ENCODE measurements around the gene DPY19L2. TPM values are rescaled to one million over a fixed set of nuclear protein-coding genes. Genes with fewer than 3 reads are reported as not detected.
"Not testable (repeated sequence)": the region's sequence is repeated elsewhere in the genome, so short reads cannot be mapped to it uniquely, and the experiment has no call there.

The DPY19L2 gene
- total and polyA plus RNA-seq, 2 of the 4 experiments (the other 2 are of a cell fraction), result 0.90 to 1.6 TPM

DNA sequence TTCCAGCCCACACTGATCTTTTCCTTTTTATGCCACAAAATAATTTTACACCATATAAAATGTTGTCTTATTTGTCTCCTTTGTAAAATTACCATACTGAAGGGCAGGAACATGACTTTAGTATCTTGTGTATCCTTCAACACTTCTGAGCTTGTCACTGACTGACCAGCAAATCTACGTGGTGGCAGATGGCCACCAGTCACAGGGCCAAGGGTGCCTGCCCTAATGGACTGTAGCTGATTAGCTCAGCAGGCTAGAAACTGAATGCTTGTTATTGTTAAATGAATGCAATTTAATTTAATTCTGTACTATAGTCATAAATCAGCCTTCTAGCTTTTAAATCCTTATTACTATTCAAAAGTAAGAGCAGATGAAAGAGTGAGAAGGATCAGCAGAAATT is 85.0 kb downstream of the DPY19L2 start:
- H3K4ac ChIP-seq (ENCODE audit: low read depth, low read length); CTCF ChIA-PET; H3K79me1 ChIP-seq (ENCODE audit: low read depth in 1 of 2, low read length in 2 of 2); DNase-seq; H3K27ac ChIP-seq (ENCODE audit: insufficient read depth, low read length); ATAC-seq (ENCODE audit: low read depth); H2BK120ac ChIP-seq (ENCODE audit: low read depth, low read length); H3K18ac ChIP-seq (ENCODE audit: low read depth, low read length); H3K4me2 ChIP-seq (ENCODE audit: low read depth, low read length); H2BK20ac ChIP-seq (ENCODE audit: low read depth, low read length); POLR2A ChIA-PET (ENCODE audit: unreplicated experiment); H3K36me3 ChIP-seq (ENCODE audit: control insufficient read depth, insufficient read depth, low read length); H3K9me3 ChIP-seq (ENCODE audit: control insufficient read depth, insufficient read depth, low read length); H3K4me3 ChIP-seq (ENCODE audit: insufficient read depth, low read depth, low read length); H3K4me1 ChIP-seq (ENCODE audit: control insufficient read depth, insufficient read depth, low read length); H4K5ac ChIP-seq (ENCODE audit: low read depth, low read length); H3K14ac ChIP-seq (replicated peaks; ENCODE audit: low read depth, low read length); in situ Hi-C loops (cut with MboI; ENCODE audit: low sequenced_read_pairs); H4K20me1 ChIP-seq (ENCODE audit: insufficient read depth, low read length); H2BK5ac ChIP-seq (ENCODE audit: low read depth, low read length, poor library complexity, severe bottlenecking); H2BK15ac ChIP-seq (ENCODE audit: low read depth, low read length); H3K23ac ChIP-seq (ENCODE audit: low read depth, low read length); H2AFZ ChIP-seq (replicated peaks; ENCODE audit: low read length, poor library complexity); dilution Hi-C loops (cut with HindIII; ENCODE audit: low sequenced_read_pairs, unreplicated experiment); H2AK5ac ChIP-seq (ENCODE audit: low read depth, low read length); H2AK9ac ChIP-seq (replicated peaks; ENCODE audit: low read depth, low read length, poor library complexity); H3K56ac ChIP-seq (ENCODE audit: extremely low read depth, insufficient read depth, low read length); intact Hi-C loops (cut with micrococcal nuclease); H3K27me3 ChIP-seq (ENCODE audit: control insufficient read depth, insufficient read depth, low read length); BruUV-seq (replicated peaks); H3K9ac ChIP-seq (ENCODE audit: low read depth, low read length); H3K9me1 ChIP-seq (ENCODE audit: insufficient read depth, low read length); H4K8ac ChIP-seq (ENCODE audit: low read depth in 2 of 2, low read length in 2 of 2); H4K91ac ChIP-seq (ENCODE audit: insufficient read depth, low read depth, low read length): not testable (repeated sequence)
- WGBS, 2 experiments (ENCODE audit: extremely low coverage in 2 of 2, insufficient read length in 1 of 2), result no CpG with 5 or more reads among the region's 1 CpG

DNA sequence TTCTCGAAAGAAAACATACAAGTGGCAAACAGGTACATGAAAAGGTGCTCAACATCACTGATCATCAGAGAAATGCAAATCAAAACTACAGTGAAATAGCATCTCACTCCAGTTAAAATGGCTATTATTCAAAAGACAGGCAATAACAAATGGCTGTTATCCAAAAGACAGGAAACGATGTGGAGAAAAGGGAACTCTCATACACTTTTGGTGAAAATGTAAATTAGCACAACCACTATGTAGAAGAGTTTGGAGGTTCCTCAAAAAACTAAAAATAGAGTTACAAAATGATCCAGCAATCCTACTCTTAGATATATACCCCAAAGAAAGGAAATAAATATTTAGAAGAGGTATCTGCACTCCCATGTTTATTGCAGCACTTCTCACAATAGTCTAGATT is 90.7 kb downstream of the DPY19L2 start:
- CTCF ChIA-PET; H3K9me1 ChIP-seq (ENCODE audit: insufficient read depth, low read length); H3K27ac ChIP-seq (ENCODE audit: insufficient read depth, low read length); H2BK120ac ChIP-seq (ENCODE audit: low read depth, low read length); H3K4me3 ChIP-seq (ENCODE audit: insufficient read depth, low read depth, low read length); H3K56ac ChIP-seq (ENCODE audit: extremely low read depth, insufficient read depth, low read length); H2AK5ac ChIP-seq (ENCODE audit: low read depth, low read length); H3K4me1 ChIP-seq (ENCODE audit: control insufficient read depth, insufficient read depth, low read length); H2BK5ac ChIP-seq (ENCODE audit: low read depth, low read length, poor library complexity, severe bottlenecking); H3K9ac ChIP-seq (ENCODE audit: low read depth, low read length); H2AK9ac ChIP-seq (replicated peaks; ENCODE audit: low read depth, low read length, poor library complexity); H2AFZ ChIP-seq (replicated peaks; ENCODE audit: low read length, poor library complexity); H4K91ac ChIP-seq (ENCODE audit: insufficient read depth, low read depth, low read length); H4K5ac ChIP-seq (ENCODE audit: low read depth, low read length); H3K14ac ChIP-seq (replicated peaks; ENCODE audit: low read depth, low read length); H3K9me3 ChIP-seq (ENCODE audit: control insufficient read depth, insufficient read depth, low read length); H3K23ac ChIP-seq (ENCODE audit: low read depth, low read length); dilution Hi-C loops (cut with HindIII; ENCODE audit: low sequenced_read_pairs, unreplicated experiment); H3K79me1 ChIP-seq (ENCODE audit: low read depth in 1 of 2, low read length in 2 of 2); in situ Hi-C loops (cut with MboI; ENCODE audit: low sequenced_read_pairs); H3K4me2 ChIP-seq (ENCODE audit: low read depth, low read length); H3K36me3 ChIP-seq (ENCODE audit: control insufficient read depth, insufficient read depth, low read length); H3K4ac ChIP-seq (ENCODE audit: low read depth, low read length); H2BK20ac ChIP-seq (ENCODE audit: low read depth, low read length); ATAC-seq (ENCODE audit: low read depth); DNase-seq; H3K27me3 ChIP-seq (ENCODE audit: control insufficient read depth, insufficient read depth, low read length); H4K20me1 ChIP-seq (ENCODE audit: insufficient read depth, low read length); BruUV-seq (replicated peaks); H2BK15ac ChIP-seq (ENCODE audit: low read depth, low read length); intact Hi-C loops (cut with micrococcal nuclease); H3K18ac ChIP-seq (ENCODE audit: low read depth, low read length); H4K8ac ChIP-seq (ENCODE audit: low read depth in 2 of 2, low read length in 2 of 2); POLR2A ChIA-PET (ENCODE audit: unreplicated experiment): not testable (repeated sequence)
- WGBS, 2 experiments (ENCODE audit: extremely low coverage in 2 of 2, insufficient read length in 1 of 2), result no CpG with 5 or more reads among the region's 2 CpGs
